Esophagus (tissue), 2 donors: ENCODE data around the gene SIPA1L3. TPM values are rescaled to one million over a fixed set of nuclear protein-coding genes. Genes with fewer than 3 reads are reported as not detected.
A peak's percentile ranks its signal among the peaks of the same experiment; 100 is the strongest.

Experiments
- H3K27ac ChIP-seq, 2 donors: one replicate each; pipeline ENCODE4 v1.5.1; 2013; ENCODE audit warnings: low read depth in 2 of 2, mild to moderate bottlenecking in 2 of 2, inconsistent platforms in 1 of 2, low read length in 1 of 2, moderate library complexity in 1 of 2
- H3K27me3 ChIP-seq, 2 donors: one replicate each; pipeline ENCODE4 v1.6.1; 2013; ENCODE audit warnings: low read length in 2 of 2, control low read depth in 1 of 2, mild to moderate bottlenecking in 1 of 2; ENCODE audit not compliant: insufficient read depth in 2 of 2, control insufficient read depth in 1 of 2
- H3K36me3 ChIP-seq, 2 donors: one replicate each; pipeline ENCODE4 v1.6.1; 2013; ENCODE audit warnings: low read length in 1 of 2; ENCODE audit not compliant: control insufficient read depth in 2 of 2, insufficient read depth in 2 of 2
- H3K4me1 ChIP-seq, 2 donors: one replicate each; pipeline ENCODE4 v1.6.1; 2013; ENCODE audit warnings: low read length in 1 of 2; ENCODE audit not compliant: control insufficient read depth in 2 of 2, insufficient read depth in 2 of 2
- H3K4me3 ChIP-seq, 2 donors: one replicate each; pipeline ENCODE4 v1.5.1; 2013; ENCODE audit warnings: low read length in 2 of 2, mild to moderate bottlenecking in 2 of 2, low read depth in 1 of 2, moderate library complexity in 1 of 2
- H3K9me3 ChIP-seq, 2 donors: one replicate each; pipeline ENCODE4 v1.6.1; 2013; ENCODE audit warnings: mild to moderate bottlenecking in 2 of 2, low read depth in 1 of 2, low read length in 1 of 2, moderate library complexity in 1 of 2; ENCODE audit not compliant: control insufficient read depth in 2 of 2, insufficient read depth in 1 of 2
- WGBS, 2 donors: extraction: QIAGEN DNeasy Blood & Tissue Kit; methylation state at CpG; one replicate each; pipeline ENCODE4 v1.1.7; 2013; 5-methylcytosine and 5-hydroxymethylcytosine counted together
- polyA plus RNA-seq, 2 donors: library from polyadenylated mRNA; stranded (reverse); fragments of 200-250 nt; gene quantifications; one replicate each; pipeline ENCODE4 v1.2.3, GENCODE V29; 2013
- donor health status: healthy with polysubstance abuse.
- donor health status: Bipolar disorder and iron deficiency.

SIPA1L3 gene
- polyA plus RNA-seq, 2 donors: 4.1 to 11.0 TPM

- no peak overlapping the region for H3K27ac ChIP-seq
- H3K27me3 ChIP-seq: no peaks in the 10 kb centered on the region
- WGBS, 2 donors: 88 to 89% methylated on average over 4 of the region's 4 CpGs
- no peak overlapping the region for H3K4me3 ChIP-seq
- peaks cover 0 to 6% of the 10 kb centered on the region in 2 donors for H3K4me1 ChIP-seq
- H3K9me3 ChIP-seq: no peaks in the 10 kb centered on the region
- H3K36me3 ChIP-seq: peaks cover 0 to 13% of the 10 kb centered on the region in 2 donors
Measured at GRCh38 chr19:38168637-38169036, 261.6 kb downstream of the SIPA1L3 start.

DNA sequence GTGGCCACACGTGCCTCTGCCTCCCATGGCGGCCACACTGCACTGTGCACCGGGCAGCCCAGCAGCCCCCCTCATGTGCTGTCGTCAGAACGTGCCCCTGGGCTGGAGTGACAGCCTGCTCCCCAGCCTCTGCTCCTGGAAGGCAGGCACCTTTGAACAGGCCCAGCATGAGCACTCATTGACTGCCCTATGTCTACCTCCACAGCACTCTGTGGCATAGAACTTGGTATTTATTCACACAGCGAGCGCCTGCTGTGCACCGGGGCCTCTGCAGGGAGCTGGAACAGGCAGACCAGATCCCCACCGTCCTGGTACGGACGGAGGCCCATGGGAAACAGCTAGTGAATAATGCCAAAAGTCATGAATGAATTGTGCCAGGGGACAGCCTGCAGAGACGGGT is 263.3 kb downstream of the SIPA1L3 start:
- no peak overlapping the region for H3K4me3 ChIP-seq
- WGBS, 2 donors: 85 to 87% methylated on average over 12 of the region's 12 CpGs
- H3K27ac ChIP-seq: no peak overlapping the region
- no peaks in the 10 kb centered on the region for H3K27me3 ChIP-seq
- peaks cover 0 to 8% of the 10 kb centered on the region in 2 donors for H3K36me3 ChIP-seq
- H3K4me1 ChIP-seq: peaks cover 0 to 8% of the 10 kb centered on the region in 2 donors
- H3K9me3 ChIP-seq: no peaks in the 10 kb centered on the region

GRCh38 chr19:38172001-38172400 is 265.0 kb downstream of the SIPA1L3 start:
- peaks cover 0 to 8% of the 10 kb centered on the region in 2 donors for H3K4me1 ChIP-seq
- no peak overlapping the region for H3K27ac ChIP-seq
- H3K4me3 ChIP-seq: no peak overlapping the region
- WGBS, 2 donors: 84 to 89% methylated on average over 8 of the region's 8 CpGs
- H3K9me3 ChIP-seq: no peaks in the 10 kb centered on the region
- no peaks in the 10 kb centered on the region for H3K36me3 ChIP-seq
- no peaks in the 10 kb centered on the region for H3K27me3 ChIP-seq

GRCh38 chr19:38173291-38174041 is 266.5 kb downstream of the SIPA1L3 start:
- no peaks in the 10 kb centered on the region for H3K9me3 ChIP-seq
- H3K4me3 ChIP-seq: no peak overlapping the region
- peak overlapping the region; percentile 27 to 54 for H3K27ac ChIP-seq
- WGBS, 2 donors: 59 to 68% methylated on average over 22 of the region's 22 CpGs
- H3K36me3 ChIP-seq: no peaks in the 10 kb centered on the region
- H3K27me3 ChIP-seq: no peaks in the 10 kb centered on the region
- peaks cover 0 to 8% of the 10 kb centered on the region in 2 donors for H3K4me1 ChIP-seq

DNA sequence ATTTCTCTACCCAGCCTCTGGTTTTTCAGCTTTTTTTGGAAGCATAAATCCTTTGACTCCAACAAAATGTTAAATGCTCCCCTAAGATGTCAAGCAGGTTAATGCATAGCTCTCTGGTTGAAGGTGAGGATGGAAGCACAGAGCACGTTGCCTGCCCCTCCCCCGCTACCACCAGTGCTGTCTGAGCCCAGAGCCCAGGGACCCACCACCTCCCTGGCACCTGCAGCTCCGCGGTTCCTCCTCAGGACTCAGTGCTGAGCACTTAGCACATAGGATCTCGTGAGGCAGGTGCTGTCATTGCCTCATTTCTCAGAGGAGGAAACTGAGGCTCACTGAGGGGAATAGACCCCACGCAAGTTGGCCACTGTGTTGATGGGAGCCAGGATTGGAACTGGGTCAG is 268.4 kb downstream of the SIPA1L3 start:
- Histone ChIP-seq H3K4me3 (no peak overlapping the region), H3K27ac (no peak overlapping the region), H3K4me1 (peaks cover 0 to 8% of the 10 kb centered on the region in 2 donors), H3K36me3 (no peaks in the 10 kb centered on the region), H3K27me3 (no peaks in the 10 kb centered on the region), H3K9me3 (peaks cover 0 to under 1% of the 10 kb centered on the region in 2 donors)
- 88 to 89% methylated on average over 6 of the region's 6 CpGs for WGBS, 2 donors

GRCh38 chr19:38180071-38180470 is 273.1 kb downstream of the SIPA1L3 start:
- 96 to 97% methylated on average over 3 of the region's 3 CpGs for WGBS, 2 donors
- H3K9me3 ChIP-seq: peaks cover 0 to 2% of the 10 kb centered on the region in 2 donors
- H3K27me3 ChIP-seq: no peaks in the 10 kb centered on the region
- no peaks in the 10 kb centered on the region for H3K4me1 ChIP-seq
- peaks cover 0 to 5% of the 10 kb centered on the region in 2 donors for H3K36me3 ChIP-seq
- no peak overlapping the region for H3K4me3 ChIP-seq
- no peak overlapping the region for H3K27ac ChIP-seq

DNA sequence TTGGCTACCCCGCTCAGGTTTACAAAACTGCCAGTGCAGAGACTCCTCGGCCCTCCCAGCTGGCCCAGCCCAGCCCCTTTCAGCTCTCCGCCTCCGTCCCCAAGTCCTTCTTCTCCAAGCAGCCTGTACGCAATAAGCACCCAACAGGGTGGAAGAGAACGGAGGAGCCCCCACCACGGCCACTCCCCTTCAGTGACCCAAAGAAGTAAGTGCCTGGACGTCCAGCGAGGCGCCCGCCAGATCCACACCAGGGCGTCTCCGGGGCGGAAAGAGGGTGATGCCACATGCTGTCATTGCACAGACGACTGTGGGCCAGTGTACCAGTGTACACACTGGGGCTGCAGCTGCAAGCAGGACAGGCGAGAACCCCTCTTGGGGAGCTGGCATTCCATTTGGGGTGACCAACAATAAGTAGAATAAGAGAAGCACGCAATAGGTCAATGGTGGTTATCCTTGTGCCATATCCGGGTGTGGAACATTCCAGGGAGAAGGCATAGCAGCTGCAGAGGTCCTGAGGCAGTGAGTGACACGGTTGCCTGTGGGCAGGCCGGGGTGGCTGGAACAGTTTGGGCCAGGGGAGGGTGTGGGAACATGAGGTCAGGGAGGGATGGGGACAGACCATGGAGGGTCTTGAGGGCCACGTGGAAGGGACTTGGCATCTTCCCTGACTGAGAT is 275.7 kb downstream of the SIPA1L3 start:
- peaks cover 0 to 6% of the 10 kb centered on the region in 2 donors for H3K36me3 ChIP-seq
- no peak overlapping the region for H3K4me3 ChIP-seq
- H3K9me3 ChIP-seq: peaks cover 0 to 2% of the 10 kb centered on the region in 2 donors
- H3K4me1 ChIP-seq: no peaks in the 10 kb centered on the region
- WGBS, 2 donors: 83 to 84% methylated on average over 21 of the region's 21 CpGs
- H3K27me3 ChIP-seq: no peaks in the 10 kb centered on the region
- H3K27ac ChIP-seq: no peak overlapping the region

GRCh38 chr19:38183251-38183897 is 276.4 kb downstream of the SIPA1L3 start:
- H3K4me3 ChIP-seq: no peak overlapping the region

GRCh38 chr19:38184815-38185214 is 277.8 kb downstream of the SIPA1L3 start:
- Histone ChIP-seq H3K4me1 (no peaks in the 10 kb centered on the region), H3K27me3 (no peaks in the 10 kb centered on the region), H3K9me3 (peaks cover 0 to 2% of the 10 kb centered on the region in 2 donors), H3K36me3 (peaks cover 0 to 6% of the 10 kb centered on the region in 2 donors), H3K27ac (no peak overlapping the region), H3K4me3 (no peak overlapping the region)
- 89 to 92% methylated on average over 9 of the region's 9 CpGs for WGBS, 2 donors

More at GRCh38 chr19:38183251-38183897, 276.4 kb downstream of the SIPA1L3 start:
- Histone ChIP-seq H3K27ac (no peak overlapping the region), H3K9me3 (peaks cover 0 to 2% of the 10 kb centered on the region in 2 donors), H3K27me3 (no peaks in the 10 kb centered on the region), H3K36me3 (peaks cover 0 to 6% of the 10 kb centered on the region in 2 donors), H3K4me1 (no peaks in the 10 kb centered on the region)
- 36 to 50% methylated on average over 30 of the region's 30 CpGs for WGBS, 2 donors
